Pons (tissue), 1 donor: Measurements from ENCODE around the gene NEK7.
A peak's percentile ranks its signal among the peaks of the same experiment; 100 is the strongest.
"Not testable (repeated sequence)": the region's sequence is repeated elsewhere in the genome, so short reads cannot be mapped to it uniquely, and the experiment has no call there.

ENCODE experiments used
- DNase-seq: peaks from one replicate; pipeline ENCODE4 v3.0.0-alpha.2; 2016; ENCODE audit warnings: low spot score

Gene NEK7

GRCh38 chr1:198205016-198205684 is 48.4 kb downstream of the NEK7 start:
- peak; percentile 46 for DNase-seq

GRCh38 chr1:198206292-198206691 is 49.5 kb downstream of the NEK7 start:
- no peak for DNase-seq

GRCh38 chr1:198211696-198212095 is 54.9 kb downstream of the NEK7 start:
- DNase-seq: no peak

GRCh38 chr1:198212126-198212525 is 55.3 kb downstream of the NEK7 start:
- DNase-seq: no peak

- no peak for DNase-seq
These were observed 55.9 kb downstream of the NEK7 start for GRCh38 chr1:198212675-198213074.

GRCh38 chr1:198214924-198215323 is 58.1 kb downstream of the NEK7 start:
- DNase-seq: no peak

- no peak for DNase-seq
These were observed 63.6 kb downstream of the NEK7 start for GRCh38 chr1:198220428-198220827.

GRCh38 chr1:198227010-198227409 is 70.2 kb downstream of the NEK7 start:
- not testable (repeated sequence) for DNase-seq

- not testable (repeated sequence) for DNase-seq
These were observed 70.7 kb downstream of the NEK7 start for GRCh38 chr1:198227454-198227853.

GRCh38 chr1:198228925-198229324 is 72.1 kb downstream of the NEK7 start:
- DNase-seq: no peak

GRCh38 chr1:198231779-198232178 is 75.0 kb downstream of the NEK7 start:
- DNase-seq: no peak

- DNase-seq: no peak
These were observed 75.6 kb downstream of the NEK7 start for GRCh38 chr1:198232378-198232777.

- DNase-seq: no peak
These were observed 76.3 kb downstream of the NEK7 start for GRCh38 chr1:198232940-198233675.

- DNase-seq: peak; percentile 11
These were observed 77.9 kb downstream of the NEK7 start for GRCh38 chr1:198234520-198235251.

GRCh38 chr1:198238121-198238520 is 81.3 kb downstream of the NEK7 start:
- DNase-seq: peak; percentile 44

- DNase-seq: no peak
These were observed 84.8 kb downstream of the NEK7 start for GRCh38 chr1:198241553-198241952.

- DNase-seq: no peak
These were observed 88.0 kb downstream of the NEK7 start for GRCh38 chr1:198244772-198245171.

GRCh38 chr1:198245379-198245778 is 88.6 kb downstream of the NEK7 start:
- no peak for DNase-seq

- DNase-seq: no peak
These were observed 89.5 kb downstream of the NEK7 start for GRCh38 chr1:198246337-198246736.

- DNase-seq: no peak
These were observed 96.5 kb downstream of the NEK7 start for GRCh38 chr1:198253259-198253658.

GRCh38 chr1:198253668-198254067 is 96.9 kb downstream of the NEK7 start:
- no peak for DNase-seq

GRCh38 chr1:198254521-198254920 is 97.7 kb downstream of the NEK7 start:
- DNase-seq: no peak

GRCh38 chr1:198254948-198255347 is 98.2 kb downstream of the NEK7 start:
- DNase-seq: no peak
